ENCODE measurements around the gene PAK4. TPM values are rescaled to one million over a fixed set of nuclear protein-coding genes. Genes with fewer than 3 reads are reported as not detected.

Gene PAK4
- total RNA-seq, 1 donor from 2014 or later = 48.8 TPM

- peaks cover 6% of the 10 kb centered on the region for H3K36me3 Mint-ChIP-seq (ENCODE audit: low read depth, unreplicated experiment)
- peaks cover 18% of the 10 kb centered on the region for H3K27me3 Mint-ChIP-seq (ENCODE audit: unreplicated experiment)
- H3K4me1 Mint-ChIP-seq (ENCODE audit: unreplicated experiment) = peaks cover 4% of the 10 kb centered on the region
- no peak overlapping the region for H3K27ac Mint-ChIP-seq (ENCODE audit: unreplicated experiment)
- TF ChIP-seq CTCF (IDR thresholded peaks at IDR 0.05; ENCODE audit: unreplicated experiment) = no peak
- no peak for DNase-seq (ENCODE audit: low spot score)
- H3K4me3 Mint-ChIP-seq (ENCODE audit: unreplicated experiment) = peak overlapping the region; percentile 47
- no peaks in the 10 kb centered on the region for H3K9me3 Mint-ChIP-seq (ENCODE audit: unreplicated experiment)
These were observed 70.2 kb downstream of the PAK4 start for GRCh38 chr19:39195755-39196154.

- Mint-ChIP-seq H3K4me3 (ENCODE audit: unreplicated experiment) (no peak overlapping the region), H3K36me3 (ENCODE audit: low read depth, unreplicated experiment) (peaks cover 6% of the 10 kb centered on the region), H3K4me1 (ENCODE audit: unreplicated experiment) (peaks cover 4% of the 10 kb centered on the region), H3K9me3 (ENCODE audit: unreplicated experiment) (no peaks in the 10 kb centered on the region), H3K27ac (ENCODE audit: unreplicated experiment) (no peak overlapping the region), H3K27me3 (ENCODE audit: unreplicated experiment) (peaks cover 22% of the 10 kb centered on the region)
- no peak for TF ChIP-seq CTCF (IDR thresholded peaks at IDR 0.05; ENCODE audit: unreplicated experiment)
- DNase-seq (ENCODE audit: low spot score) = no peak
These were observed 70.7 kb downstream of the PAK4 start for GRCh38 chr19:39196320-39196719.

- peak within 1 kb of the TSS; percentile 10 for H3K27ac Mint-ChIP-seq (ENCODE audit: unreplicated experiment)
- TF ChIP-seq CTCF (IDR thresholded peaks at IDR 0.05; ENCODE audit: unreplicated experiment) = no peak
- H3K36me3 Mint-ChIP-seq (ENCODE audit: low read depth, unreplicated experiment) = peaks cover 6% of the 10 kb centered on the region
- peaks cover 25% of the 10 kb centered on the region for H3K27me3 Mint-ChIP-seq (ENCODE audit: unreplicated experiment)
- DNase-seq (ENCODE audit: low spot score) = no peak
- H3K9me3 Mint-ChIP-seq (ENCODE audit: unreplicated experiment) = no peaks in the 10 kb centered on the region
- H3K4me1 Mint-ChIP-seq (ENCODE audit: unreplicated experiment) = peaks cover 4% of the 10 kb centered on the region
- peak within 1 kb of the TSS; percentile 20 for H3K4me3 Mint-ChIP-seq (ENCODE audit: unreplicated experiment)
These were observed 71.4 kb downstream of the PAK4 start, which contains the start of gene NCCRP1 for GRCh38 chr19:39196860-39197562. TSS of gene NCCRP1 (plus strand) at chr19:39196964. CDS start at chr19:39196983, 19 bp downstream.

- no peaks in the 10 kb centered on the region for H3K9me3 Mint-ChIP-seq (ENCODE audit: unreplicated experiment)
- peak overlapping the region; percentile 20 for H3K4me3 Mint-ChIP-seq (ENCODE audit: unreplicated experiment)
- peaks cover 4% of the 10 kb centered on the region for H3K4me1 Mint-ChIP-seq (ENCODE audit: unreplicated experiment)
- peaks cover 6% of the 10 kb centered on the region for H3K36me3 Mint-ChIP-seq (ENCODE audit: low read depth, unreplicated experiment)
- H3K27me3 Mint-ChIP-seq (ENCODE audit: unreplicated experiment) = peaks cover 26% of the 10 kb centered on the region
- no peak for TF ChIP-seq CTCF (IDR thresholded peaks at IDR 0.05; ENCODE audit: unreplicated experiment)
- no peak overlapping the region for H3K27ac Mint-ChIP-seq (ENCODE audit: unreplicated experiment)
- DNase-seq (ENCODE audit: low spot score) = no peak
These were observed 72.2 kb downstream of the PAK4 start for GRCh38 chr19:39197808-39198207.

- TF ChIP-seq CTCF (IDR thresholded peaks at IDR 0.05; ENCODE audit: unreplicated experiment) = no peak
- H3K36me3 Mint-ChIP-seq (ENCODE audit: low read depth, unreplicated experiment) = peaks cover 6% of the 10 kb centered on the region
- no peak overlapping the region for H3K27ac Mint-ChIP-seq (ENCODE audit: unreplicated experiment)
- peaks cover 30% of the 10 kb centered on the region for H3K27me3 Mint-ChIP-seq (ENCODE audit: unreplicated experiment)
- H3K4me1 Mint-ChIP-seq (ENCODE audit: unreplicated experiment) = peaks cover 4% of the 10 kb centered on the region
- no peak overlapping the region for H3K4me3 Mint-ChIP-seq (ENCODE audit: unreplicated experiment)
- no peaks in the 10 kb centered on the region for H3K9me3 Mint-ChIP-seq (ENCODE audit: unreplicated experiment)
- DNase-seq (ENCODE audit: low spot score) = no peak
These were observed 73.4 kb downstream of the PAK4 start for GRCh38 chr19:39199025-39199424.

All from endothelial cell (in vitro differentiated cells).